ENCODE results near the gene LRP1B.
"Not testable (repeated sequence)": the region's sequence is repeated elsewhere in the genome, so short reads cannot be mapped to it uniquely, and the experiment has no call there.

DNA sequence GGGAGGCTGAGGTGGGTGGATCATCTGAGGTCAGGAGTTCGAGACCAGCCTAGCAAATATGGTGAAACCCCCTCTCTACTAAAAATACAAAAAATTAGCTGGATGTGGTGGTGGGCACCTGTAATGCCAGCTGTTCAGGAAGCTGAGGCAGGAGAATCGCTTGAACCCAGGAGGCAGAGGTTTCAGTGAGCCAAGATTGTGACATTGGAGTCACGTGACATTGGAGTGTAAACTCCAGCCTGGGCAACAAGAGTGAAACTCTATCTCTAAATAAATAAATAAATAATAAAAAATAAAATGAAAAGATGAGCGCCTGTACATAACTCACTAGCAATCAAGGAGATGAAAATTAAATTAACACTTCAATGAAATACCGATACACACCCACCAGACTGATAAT lies 1853.5 kb downstream of the LRP1B start:
- not testable (repeated sequence) for TF ChIP-seq POLR2A, CTCF (IDR thresholded peaks at IDR 0.05)

Data from Peyer's patch (tissue), 4 donors.